ENCODE measurements around the gene KCNQ1.

The KCNQ1 gene

DNA sequence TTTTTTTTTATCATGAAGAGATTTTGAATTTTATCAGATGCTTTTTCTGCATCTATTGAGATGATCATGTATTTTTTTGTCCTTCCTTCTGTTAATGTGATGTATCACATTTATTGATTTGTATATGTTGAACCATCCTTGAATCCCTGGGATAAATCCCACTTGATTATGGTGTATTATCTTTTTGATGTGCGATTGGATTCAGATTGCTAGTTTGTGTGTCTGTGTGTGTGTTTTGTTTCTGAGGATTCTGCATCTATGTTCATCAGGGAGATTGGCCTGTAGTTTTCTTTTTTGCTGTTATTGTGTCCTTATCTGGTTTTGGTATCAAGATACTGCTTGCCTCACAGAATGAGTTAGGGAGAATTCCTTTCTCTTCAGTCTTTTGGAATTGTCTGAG, 202.4 kb downstream of the KCNQ1 start:
- DNase-seq (ENCODE audit: low read depth in 2 of 2): no peak

DNA sequence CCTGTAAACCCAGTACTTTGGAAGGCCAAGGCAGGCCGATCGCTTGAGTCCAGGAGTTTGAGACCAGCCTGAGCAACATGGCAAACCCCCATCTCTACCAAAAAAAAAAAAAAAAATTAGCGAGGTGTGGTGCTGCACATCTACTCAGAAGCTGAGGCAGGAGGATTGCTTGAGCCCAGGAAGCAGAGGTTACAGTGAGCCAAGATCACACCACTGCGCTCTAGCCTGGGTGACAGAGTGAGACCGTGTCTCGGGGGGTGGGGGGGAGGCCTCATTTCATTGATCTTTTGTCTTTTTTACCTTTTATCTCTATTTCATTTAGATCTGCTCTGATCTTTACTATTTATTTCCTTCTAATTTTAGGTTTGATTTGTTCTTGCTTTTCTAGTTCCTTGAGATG, 203.1 kb downstream of the KCNQ1 start:
- no peak for DNase-seq (ENCODE audit: low read depth in 2 of 2)

DNA sequence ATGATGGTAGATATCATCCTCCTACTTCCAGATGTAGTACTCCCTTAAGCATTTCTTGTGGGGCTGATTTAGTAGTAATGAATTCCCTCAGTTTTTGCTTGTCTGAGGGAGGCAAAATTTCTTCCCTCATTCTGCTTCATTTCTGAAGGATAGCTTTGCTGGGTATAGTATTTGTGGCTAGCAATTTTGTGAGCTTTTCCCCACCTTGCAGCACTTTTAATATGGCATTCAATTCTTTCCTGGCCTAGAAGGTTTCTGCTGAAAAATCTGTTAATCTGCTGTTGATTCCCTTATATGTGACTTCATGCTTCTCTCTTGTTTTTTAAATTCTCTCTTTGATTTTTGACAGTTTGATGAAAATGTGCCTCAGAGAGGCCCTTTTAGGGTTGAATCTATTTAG, 204.6 kb downstream of the KCNQ1 start:
- DNase-seq (ENCODE audit: low read depth in 2 of 2): no peak

DNA sequence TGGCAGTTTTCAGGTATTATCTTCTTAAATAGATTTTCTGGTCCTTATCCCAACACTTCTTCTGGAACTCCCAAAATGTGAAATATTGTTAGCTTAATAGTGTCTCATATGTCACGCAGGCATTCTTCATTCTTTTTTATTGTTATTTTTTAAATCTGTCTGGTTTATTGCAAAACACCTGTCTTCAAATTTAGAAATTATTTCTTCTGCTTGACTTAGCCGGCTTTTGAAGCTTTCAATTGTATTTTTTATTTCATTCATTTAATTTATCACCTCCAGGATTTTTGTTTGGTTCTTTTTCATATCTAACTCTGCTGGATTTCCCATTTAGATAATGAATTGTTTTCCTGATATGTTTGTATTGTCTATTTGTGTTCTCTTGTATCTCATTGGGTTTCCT, 205.0 kb downstream of the KCNQ1 start:
- DNase-seq (ENCODE audit: low read depth in 2 of 2): no peak

DNA sequence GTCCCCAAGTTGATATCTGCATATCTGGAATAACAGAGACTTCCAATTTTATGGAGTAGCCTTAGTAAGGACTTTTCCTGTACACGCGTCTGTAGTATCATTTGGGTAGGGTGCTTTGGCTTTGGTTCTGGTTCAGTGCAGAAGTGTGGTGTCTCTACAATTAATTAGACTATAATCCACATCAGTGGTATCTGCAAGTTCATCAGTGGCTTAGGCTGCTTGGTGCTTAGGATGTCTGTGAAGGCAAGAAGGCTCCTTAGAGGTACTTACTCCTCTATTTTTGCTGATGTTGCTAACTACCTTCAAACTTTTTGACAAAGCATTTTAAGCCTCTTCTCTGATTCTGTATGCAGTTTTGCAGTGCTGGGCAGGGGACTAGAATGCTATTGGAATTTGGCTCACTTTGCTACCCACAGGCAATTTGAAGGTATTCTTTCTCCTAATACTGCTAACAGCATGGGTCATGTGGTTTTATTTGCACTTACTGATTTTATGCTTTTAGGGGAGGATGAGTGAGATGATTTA, 205.6 kb downstream of the KCNQ1 start:
- no peak for DNase-seq (ENCODE audit: low read depth in 2 of 2)

DNA sequence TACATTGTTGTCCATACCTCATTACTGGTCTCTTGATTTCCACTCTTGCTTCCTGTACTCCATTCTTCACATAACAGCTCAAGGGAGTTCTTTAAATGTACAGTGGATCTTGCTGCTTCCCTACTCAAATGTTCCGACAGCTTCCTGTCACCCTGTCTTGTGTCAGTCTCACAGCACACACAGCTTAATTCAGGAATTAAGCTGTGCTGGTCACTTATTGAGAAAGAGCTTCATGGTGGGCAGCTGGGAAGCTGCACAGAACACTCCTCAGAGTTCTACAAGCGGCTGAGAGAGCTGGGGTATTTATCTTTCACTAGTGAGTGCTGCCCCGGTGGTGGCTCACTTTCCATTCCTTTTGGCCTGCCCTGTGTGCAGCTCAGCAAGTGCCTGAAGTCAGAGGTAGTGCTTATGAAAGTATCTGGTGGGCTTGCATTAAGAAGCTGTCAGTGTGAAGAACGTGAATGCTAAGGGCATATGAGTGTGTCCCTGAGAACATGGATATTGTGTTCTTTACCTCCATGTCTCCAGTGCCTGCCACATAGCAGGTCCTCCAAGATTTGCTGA, 206.3 kb downstream of the KCNQ1 start:
- no peak for DNase-seq (ENCODE audit: low read depth in 2 of 2)

DNA sequence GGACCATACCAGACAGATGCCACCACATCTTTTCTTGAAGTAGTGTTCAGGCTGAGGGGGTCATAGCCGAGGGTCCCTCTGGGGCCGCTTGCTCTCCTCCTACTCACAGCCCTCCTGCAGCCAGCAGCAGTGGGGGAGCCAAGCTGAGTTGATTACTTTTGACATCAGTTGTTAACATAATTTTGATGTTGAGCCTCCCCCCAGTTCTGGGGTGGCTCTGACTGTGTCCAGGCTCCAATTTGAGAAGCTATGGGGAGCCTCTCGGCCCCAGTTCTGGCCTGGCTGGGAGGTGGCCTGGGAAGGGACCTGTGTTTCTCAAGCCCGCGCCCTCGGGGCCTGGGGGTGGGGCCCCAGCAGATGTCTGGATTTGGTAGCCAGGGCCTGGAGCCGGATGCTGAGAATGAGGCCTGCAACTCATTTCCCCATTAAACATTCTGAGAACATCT, 207.0 kb downstream of the KCNQ1 start:
- DNase-seq (ENCODE audit: low read depth in 2 of 2): no peak

DNA sequence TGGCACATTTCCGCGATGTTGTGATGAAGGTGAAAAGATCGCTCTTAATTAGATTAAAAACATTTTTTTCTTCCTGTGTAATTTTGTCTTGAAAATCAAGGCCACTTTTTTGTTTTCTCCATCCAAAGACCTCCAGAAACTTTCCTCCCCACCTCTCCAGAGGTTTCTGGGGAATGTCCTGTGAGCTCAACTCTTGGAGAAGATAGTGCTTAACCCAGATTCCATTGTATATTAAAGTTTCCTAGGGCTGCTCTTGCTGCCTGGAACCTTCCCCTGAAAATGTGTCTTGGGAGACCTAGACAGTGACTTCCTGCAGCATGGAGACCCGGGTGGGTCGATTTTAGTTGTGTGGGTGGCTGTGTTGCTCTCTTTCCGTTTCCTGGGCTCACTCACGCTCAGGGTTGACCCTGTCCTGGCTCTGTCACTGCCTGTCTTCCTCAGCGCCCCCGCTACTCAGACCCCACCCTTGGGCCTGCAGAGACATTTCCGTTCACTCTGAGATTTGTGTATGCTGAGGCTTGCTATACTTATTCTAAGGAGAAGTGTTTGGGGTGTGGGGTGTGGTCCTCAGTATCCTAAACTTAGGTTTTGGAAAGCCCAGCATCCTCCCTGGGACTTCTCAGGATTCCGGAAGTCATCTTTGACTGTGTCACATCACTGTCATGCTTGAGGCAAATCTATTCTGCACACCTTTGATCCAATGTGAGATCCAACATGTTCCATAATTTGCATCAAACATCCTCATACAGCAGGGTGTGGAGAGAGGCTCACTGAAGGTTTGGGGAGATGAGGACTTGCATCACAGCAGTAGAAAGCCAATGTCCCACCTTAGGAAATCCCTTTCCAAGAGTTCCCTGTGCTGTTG, 207.8 kb downstream of the KCNQ1 start:
- no peak for DNase-seq (ENCODE audit: low read depth in 2 of 2)

DNA sequence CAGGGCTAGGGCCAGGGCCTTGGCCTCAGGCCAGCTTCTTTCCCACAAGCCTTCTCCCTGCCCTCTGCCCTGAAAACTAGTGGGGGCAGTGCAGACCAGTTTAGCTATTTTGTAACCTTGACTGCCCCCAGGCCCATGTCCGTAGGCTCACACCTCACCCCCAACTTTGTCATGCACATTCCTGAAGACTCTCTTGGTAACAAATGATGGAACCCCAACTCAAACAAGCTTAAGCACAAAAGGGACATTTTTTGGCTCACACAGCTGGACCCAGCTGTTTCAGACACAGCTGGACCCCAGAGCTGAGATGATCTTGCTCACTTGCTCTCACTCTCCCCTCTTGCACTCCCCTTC, 208.4 kb downstream of the KCNQ1 start:
- no peak for DNase-seq (ENCODE audit: low read depth in 2 of 2)

DNA sequence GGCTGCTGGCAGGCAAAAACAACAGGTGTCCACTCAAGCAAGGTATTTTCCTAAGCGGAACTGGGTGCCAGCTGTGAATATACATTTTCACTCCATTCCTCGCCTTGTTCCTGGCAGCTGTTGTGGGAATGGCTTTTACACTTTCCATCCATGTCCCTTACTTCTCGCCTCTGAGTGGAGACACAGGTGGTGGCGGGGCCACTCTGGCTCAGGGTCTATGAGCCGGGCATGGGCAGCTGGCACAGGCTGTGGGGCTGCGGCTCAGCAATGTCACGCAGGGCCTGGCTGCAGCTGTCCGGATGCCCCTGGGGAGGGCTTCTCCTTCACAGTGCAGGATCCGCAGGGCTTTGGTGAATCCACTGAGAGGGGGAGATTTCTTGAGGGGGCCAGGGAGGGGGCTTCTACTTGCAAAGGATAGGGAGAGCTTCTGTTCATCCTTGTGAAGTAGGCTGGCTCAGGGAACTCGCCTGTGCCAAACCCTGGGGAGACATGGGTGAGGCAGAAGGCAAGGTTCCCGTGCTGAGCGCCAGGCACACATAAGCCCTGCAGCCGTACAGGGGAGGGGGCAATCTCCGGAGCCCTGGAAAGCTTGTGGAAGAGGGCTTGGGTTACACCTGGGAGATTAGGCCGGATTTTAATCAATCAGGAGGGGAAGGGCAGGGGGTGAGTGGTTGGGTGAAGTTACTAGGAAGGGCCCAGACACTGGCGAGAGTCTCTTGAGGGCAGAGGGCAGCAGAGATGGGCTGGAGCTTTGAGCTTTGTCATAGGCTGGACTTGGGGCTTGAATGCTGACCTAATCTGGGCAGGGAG, 209.3 kb downstream of the KCNQ1 start:
- no peak for DNase-seq (ENCODE audit: low read depth in 2 of 2)

DNA sequence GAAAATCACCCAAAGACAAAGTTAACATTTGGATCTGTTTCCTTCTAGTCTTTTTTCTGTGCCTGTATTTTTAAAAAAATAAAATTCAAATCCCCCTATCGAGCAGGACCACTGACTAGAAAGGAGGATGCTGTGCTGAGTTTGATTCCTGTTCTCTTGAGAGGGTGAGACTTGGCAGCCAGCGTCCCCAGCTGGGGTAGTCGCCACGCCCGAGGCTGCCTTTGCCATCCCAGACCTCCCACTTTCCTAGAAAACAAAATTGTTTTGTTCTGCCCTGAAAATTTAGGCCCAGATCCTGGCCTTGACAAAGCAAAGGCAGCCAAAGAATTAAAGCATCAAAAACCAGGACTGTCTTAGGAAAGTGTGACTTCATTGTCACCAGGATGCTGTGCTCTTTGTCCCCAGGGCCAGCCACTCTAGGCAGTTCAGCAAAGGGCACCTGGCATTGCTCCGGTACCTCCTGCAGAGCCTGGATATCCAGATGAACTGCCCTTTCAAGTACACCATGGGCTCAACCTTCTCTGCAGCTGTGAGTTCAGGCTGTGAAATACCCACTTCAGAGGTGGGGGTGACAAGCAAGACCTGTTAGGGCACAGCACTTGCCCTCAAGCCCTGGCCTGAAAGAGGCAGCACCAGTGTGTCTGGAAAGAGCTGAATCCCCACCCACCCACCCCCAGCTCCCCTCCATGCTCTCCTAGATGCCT, 210.4 kb downstream of the KCNQ1 start:
- no peak for DNase-seq (ENCODE audit: low read depth in 2 of 2)

DNA sequence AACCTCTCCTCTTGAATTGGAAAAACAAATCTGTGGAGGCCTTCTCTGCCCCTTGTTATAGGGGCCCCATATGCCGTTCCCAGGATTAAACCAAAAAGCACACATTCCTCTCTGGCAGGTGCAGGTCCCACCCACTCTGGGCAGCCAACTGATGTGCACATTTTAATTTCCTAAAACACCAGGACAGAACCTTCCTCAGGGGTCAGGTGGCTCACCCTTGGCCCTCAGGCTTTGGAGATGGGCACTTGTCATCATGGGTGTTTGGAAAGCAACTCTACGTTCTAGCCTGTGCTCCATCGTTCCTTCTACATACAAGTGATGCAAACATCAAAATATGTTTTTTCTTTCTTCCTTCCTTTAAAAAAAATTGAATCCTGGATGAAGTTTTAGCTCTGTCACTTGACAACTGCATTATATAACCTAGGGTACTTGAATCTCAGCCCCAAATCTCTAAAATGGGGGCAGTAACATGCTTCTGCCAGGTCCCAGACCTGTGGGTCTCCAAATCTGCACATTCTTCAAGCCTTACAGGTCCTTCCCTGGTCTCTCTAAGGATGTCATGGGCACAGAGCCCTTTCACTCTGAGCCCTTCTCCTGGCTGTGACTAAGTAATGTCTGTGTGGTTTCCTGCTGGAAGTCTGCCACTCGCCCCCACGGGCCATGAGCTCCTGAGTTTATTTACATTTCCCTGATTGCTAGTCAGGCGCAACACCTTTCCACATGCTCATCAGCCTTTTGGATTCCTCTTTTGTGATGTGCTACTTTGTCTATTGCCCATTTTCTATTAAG, 211.2 kb downstream of the KCNQ1 start:
- DNase-seq (ENCODE audit: low read depth in 2 of 2): no peak

DNA sequence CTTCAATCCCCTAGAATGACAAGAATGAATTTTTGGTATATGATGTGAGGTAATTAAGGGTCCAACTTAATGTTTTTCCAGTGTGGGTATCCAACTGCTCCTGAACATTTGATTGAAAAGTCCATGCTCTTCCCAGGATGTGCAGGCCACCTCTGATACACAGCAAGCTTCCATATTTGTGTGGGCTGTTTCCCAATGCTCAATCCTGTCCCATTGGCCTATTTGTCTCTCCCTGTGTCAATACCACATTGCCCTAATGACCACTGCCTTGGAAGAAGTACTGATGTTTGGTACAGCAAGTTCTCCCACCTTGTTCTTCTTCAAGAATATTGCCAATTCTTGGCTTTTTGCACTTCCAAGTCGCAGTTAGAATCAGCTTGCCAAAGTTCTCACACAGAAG, 212.1 kb downstream of the KCNQ1 start:
- no peak for DNase-seq (ENCODE audit: low read depth in 2 of 2)

DNA sequence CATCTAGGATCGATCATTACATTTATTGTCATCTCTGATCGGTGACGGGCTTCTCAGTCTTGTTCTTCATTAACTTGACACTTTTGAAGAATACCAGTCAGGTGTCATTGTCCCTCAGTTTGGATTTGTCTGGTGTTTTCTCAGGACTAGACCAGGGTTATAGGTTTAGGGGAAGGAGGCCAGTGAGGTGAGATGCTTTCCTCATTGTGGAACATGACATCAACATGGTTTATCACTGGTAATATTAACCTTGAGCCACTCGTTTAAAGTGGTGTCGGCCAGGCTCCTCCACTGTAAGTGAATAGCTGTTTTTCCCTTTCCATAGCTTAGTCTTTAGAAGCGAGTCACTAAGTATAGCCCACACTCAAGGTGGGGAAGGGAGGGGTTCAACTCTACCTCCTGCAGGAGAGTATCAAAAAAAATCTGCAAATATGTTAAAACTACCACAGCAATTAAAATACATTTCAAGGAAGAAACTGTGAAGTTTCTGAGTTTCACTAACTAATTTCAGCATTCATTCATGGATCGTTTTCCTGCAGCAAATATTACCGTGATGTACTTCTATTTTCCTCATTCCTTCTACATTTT, 213.0 kb downstream of the KCNQ1 start:
- no peak for DNase-seq (ENCODE audit: low read depth in 2 of 2)

DNA sequence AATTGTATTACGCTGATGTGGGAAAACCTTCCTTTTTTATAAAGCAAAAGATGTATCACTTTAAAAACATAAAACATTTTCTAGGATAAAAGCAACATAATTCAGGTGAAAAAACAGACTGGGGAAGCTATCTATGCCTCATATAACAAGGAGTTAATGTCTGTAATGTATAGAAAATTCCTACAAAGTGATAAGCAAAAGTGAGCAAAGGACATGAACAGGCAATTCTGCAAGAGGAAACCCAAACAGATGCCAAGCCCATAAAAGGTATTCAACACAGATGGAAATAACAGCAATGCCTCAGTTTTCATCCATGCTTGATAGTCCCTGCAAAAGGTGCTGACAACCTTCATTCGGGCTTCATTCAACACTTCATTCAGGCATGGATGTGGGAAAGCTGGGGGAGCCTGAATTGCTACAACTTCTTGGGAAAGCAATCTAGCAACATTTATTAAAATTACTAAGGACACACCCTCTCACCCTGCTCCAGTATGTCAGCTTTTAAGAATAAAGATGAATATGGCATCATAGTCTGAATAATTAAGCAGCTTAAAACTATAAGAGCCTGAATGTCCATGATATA, 215.6 kb downstream of the KCNQ1 start:
- no peak for DNase-seq (ENCODE audit: low read depth in 2 of 2)

DNA sequence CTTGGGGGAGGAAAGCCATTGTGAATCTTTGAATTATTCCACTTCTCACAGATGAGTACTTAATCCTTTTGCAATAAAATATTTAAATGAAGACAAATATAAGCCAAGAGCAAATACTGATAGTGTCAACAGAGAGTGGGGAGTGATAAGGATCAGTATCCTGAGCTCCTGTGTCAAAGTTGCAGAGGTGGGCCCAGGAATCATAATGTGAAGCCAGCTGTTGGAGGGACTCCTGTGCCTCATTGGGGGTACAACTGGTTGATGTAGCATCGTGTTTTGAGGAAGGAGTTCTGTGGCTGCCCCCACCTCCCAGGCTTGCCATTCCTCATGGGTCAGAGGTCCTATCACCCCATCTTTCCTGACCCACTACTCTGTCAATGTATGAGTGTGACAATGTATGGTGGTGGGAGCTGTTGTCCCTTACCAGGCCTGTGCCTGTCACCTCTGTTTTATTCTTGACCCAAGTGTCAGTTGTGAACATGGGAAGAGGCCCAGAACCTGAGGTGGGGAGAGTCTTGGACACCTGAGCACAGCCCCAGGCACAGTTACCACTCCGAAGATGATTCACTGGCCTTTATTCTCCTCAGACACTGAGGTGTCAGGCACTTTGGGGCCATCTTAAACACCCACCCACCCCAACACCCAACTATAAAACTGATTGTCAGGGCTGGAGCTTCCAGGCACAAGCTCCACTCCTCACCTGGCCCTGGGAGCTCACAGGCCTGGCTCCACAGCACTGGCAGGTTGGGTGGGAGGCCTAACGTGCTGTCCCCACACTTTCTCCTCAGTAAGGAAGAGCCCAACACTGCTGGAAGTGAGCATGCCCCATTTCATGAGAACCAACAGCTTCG, 216.6 kb downstream of the KCNQ1 start:
- DNase-seq (ENCODE audit: low read depth in 2 of 2): no peak

DNA sequence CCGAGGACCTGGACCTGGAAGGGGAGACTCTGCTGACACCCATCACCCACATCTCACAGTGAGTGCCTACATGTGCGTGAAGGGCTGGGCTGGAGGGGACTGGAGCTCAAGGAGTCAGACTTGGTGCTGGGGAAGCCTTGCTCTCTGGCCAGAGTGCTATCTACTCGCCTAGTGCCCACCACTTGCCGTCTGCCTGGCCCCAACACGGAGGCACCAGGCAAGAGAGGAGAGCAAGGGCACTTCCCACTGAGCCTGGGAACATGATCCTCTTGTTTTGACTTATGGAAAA, 217.2 kb downstream of the KCNQ1 start:
- no peak for DNase-seq (ENCODE audit: low read depth in 2 of 2)

DNA sequence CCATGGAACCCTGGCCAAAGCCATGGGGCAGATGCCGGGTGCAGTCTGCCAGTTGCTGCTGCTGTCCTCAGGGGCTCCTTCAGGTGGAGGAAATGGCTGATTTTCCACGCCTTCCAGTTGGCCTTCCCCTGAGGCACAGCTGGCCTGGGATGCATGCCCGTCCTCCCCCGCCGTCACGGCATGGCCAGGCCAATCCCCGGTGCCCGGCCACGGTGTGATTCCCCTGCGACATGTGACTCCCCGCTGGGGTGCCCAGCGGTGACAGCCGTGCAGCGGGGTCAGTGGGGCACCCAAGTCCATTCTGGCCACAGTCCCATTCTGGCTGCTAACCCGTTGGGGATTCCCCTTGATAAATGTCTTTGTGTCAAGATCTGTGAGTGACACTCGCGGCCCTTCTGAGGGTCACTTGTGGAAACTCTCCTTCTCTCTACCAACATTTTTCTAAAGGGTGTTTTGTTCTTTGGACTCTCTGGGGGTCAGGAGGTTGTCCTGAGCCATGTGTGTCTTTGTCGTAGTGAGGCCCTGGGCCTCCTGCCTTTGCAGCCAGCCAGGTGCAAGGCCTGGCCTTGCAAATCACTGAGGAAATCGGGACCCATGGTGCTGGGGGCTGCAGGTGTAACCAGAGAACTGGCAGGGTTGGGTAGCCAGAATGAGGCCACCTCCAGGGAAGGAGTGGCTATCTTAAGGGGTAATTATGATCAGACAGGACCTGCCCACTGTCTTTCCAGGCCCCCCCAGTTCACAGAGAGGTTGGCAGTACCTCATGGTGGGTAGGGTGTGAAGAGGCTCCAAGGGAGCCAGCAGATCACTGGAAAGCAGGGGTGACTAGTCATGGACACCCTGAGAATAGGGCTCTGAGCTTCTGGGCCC, 217.9 kb downstream of the KCNQ1 start:
- no peak for DNase-seq (ENCODE audit: low read depth in 2 of 2)

DNA sequence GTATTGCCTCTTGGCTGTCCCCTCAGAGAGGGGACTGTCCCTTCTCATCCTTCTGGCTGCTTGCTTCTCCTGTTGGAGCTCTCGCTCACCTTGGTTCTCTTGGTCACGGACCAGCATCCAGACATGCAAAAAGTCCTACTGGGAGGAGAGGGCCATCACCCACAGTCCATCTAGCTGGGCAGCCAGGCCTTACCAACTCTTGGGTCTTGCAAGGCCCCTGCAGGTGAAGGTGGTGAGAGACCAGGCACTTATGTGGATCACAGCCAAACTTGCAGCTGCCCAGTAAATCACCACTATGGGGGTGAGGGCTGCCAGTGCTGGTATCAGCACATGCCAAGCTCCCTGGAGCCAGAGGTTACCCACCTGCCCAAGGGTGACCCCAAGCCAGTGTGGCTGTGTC, 218.7 kb downstream of the KCNQ1 start:
- DNase-seq (ENCODE audit: low read depth in 2 of 2): no peak

All from stimulated activated CD8-positive, alpha-beta memory T cell treated with anti-CD3 and anti-CD28 coated beads, Interleukin-7, amount 100 ng/mL, for 1 hour (primary cell).